Measurements from ENCODE around the gene LIPG.

The LIPG gene

GRCh38 chr18:49591271-49591670, 29.4 kb downstream of the LIPG start:
- H3K4me3 ChIP-seq (ENCODE audit: control insufficient read depth, low read depth, low read length): no peak overlapping the region
- no peak for DNase-seq (ENCODE audit: low read depth)
- TF ChIP-seq CTCF (IDR thresholded peaks at IDR 0.05; ENCODE audit: control insufficient read depth, insufficient read depth, low read depth, low read length, missing control alignments): no peak

DNA sequence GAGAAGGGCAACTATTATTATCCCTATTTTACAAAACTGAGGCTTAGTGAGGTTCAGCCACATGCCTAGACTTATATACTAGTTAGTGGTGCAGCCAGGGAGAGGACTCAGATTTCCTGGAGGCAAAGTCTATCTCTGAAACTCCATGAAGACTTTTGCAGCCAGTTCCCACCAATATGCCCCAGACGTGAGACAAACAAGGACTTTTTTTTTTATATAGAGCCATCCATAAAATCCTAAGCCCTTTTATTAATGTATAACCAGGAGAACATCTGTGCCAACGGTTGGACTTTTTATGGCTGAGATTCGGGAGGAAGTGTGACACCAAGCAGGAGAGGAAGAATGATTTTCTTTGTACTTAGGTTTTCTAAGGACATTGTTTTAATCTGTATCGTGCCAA, 29.9 kb downstream of the LIPG start:
- no peak for DNase-seq (ENCODE audit: low read depth)
- no peak overlapping the region for H3K4me3 ChIP-seq (ENCODE audit: control insufficient read depth, low read depth, low read length)
- no peak for TF ChIP-seq CTCF (IDR thresholded peaks at IDR 0.05; ENCODE audit: control insufficient read depth, insufficient read depth, low read depth, low read length, missing control alignments)

GRCh38 chr18:49596687-49597086, 34.8 kb downstream of the LIPG start:
- TF ChIP-seq CTCF (IDR thresholded peaks at IDR 0.05; ENCODE audit: control insufficient read depth, insufficient read depth, low read depth, low read length, missing control alignments): no peak
- no peak for DNase-seq (ENCODE audit: low read depth)
- H3K4me3 ChIP-seq (ENCODE audit: control insufficient read depth, low read depth, low read length): no peak overlapping the region

GRCh38 chr18:49597157-49597931, 35.5 kb downstream of the LIPG start:
- DNase-seq (ENCODE audit: low read depth): no peak
- TF ChIP-seq CTCF (IDR thresholded peaks at IDR 0.05; ENCODE audit: control insufficient read depth, insufficient read depth, low read depth, low read length, missing control alignments): no peak

GRCh38 chr18:49601211-49601610, 39.4 kb downstream of the LIPG start:
- DNase-seq (ENCODE audit: low read depth): no peak
- no peak for TF ChIP-seq CTCF (IDR thresholded peaks at IDR 0.05; ENCODE audit: control insufficient read depth, insufficient read depth, low read depth, low read length, missing control alignments)

More at GRCh38 chr18:49597157-49597931, 35.5 kb downstream of the LIPG start:
- H3K4me3 ChIP-seq (ENCODE audit: control insufficient read depth, low read depth, low read length): no peak overlapping the region

GRCh38 chr18:49608366-49609255, 46.8 kb downstream of the LIPG start:
- no peak for DNase-seq (ENCODE audit: low read depth)
- TF ChIP-seq CTCF (IDR thresholded peaks at IDR 0.05; ENCODE audit: control insufficient read depth, insufficient read depth, low read depth, low read length, missing control alignments): no peak

More at GRCh38 chr18:49601211-49601610, 39.4 kb downstream of the LIPG start:
- no peak overlapping the region for H3K4me3 ChIP-seq (ENCODE audit: control insufficient read depth, low read depth, low read length)

More at GRCh38 chr18:49608366-49609255, 46.8 kb downstream of the LIPG start:
- no peak overlapping the region for H3K4me3 ChIP-seq (ENCODE audit: control insufficient read depth, low read depth, low read length)

Measured in AG09309 (cell line).